Activated CD4-positive, alpha-beta T cell treated with anti-CD3 and anti-CD28 coated beads, Interleukin-2, amount 10 ng/mL, durations not matched to agents 7 days and 5 days (primary cell): Measurements from ENCODE around the gene HOXD4. TPM values are rescaled to one million over a fixed set of nuclear protein-coding genes. Genes with fewer than 3 reads are reported as not detected.

Experiments
- CTCF ChIA-PET: fragments of 350-600 bp; sonication (Branson Sonifier 250); formaldehyde crosslinking; loops from one replicate; lab custom pipeline; 2021; ENCODE audit warnings: antibody characterized with exemption; lab: Charles Lee
- POLR2A ChIA-PET: fragments of 350-600 bp; sonication (Branson Sonifier 250); formaldehyde crosslinking; loops from one replicate; lab custom pipeline; 2021; ENCODE audit warnings: antibody characterized with exemption; lab: Charles Lee
- DNase-seq: peaks from one replicate; pipeline ENCODE4 v3.0.0-alpha.2; 2020
- H3K27ac Mint-ChIP-seq: one replicate; pipeline ENCODE4 v1.8.0; 2021; ENCODE audit warnings: mild to moderate bottlenecking, moderate library complexity, mixed read lengths
- H3K27me3 Mint-ChIP-seq: one replicate; pipeline ENCODE4 v1.8.0; 2021; ENCODE audit warnings: mixed read lengths
- H3K36me3 Mint-ChIP-seq: one replicate; pipeline ENCODE4 v1.8.0; 2021; ENCODE audit warnings: low read depth, mixed read lengths
- H3K4me1 Mint-ChIP-seq: one replicate; pipeline ENCODE4 v1.8.0; 2021; ENCODE audit warnings: mixed read lengths
- H3K4me3 Mint-ChIP-seq: one replicate; pipeline ENCODE4 v1.8.0; 2021; ENCODE audit warnings: mild to moderate bottlenecking, moderate library complexity, mixed read lengths
- H3K9me3 Mint-ChIP-seq: one replicate; pipeline ENCODE4 v1.8.0; 2021; ENCODE audit warnings: mixed read lengths
- total RNA-seq, 2 experiments: library from RNA; stranded (reverse); gene quantifications; one replicate each; pipeline ENCODE4 v1.2.3, GENCODE V29; 2021

HOXD4 gene
- total RNA-seq, 2 experiments from 2014 or later, result not detected

DNA sequence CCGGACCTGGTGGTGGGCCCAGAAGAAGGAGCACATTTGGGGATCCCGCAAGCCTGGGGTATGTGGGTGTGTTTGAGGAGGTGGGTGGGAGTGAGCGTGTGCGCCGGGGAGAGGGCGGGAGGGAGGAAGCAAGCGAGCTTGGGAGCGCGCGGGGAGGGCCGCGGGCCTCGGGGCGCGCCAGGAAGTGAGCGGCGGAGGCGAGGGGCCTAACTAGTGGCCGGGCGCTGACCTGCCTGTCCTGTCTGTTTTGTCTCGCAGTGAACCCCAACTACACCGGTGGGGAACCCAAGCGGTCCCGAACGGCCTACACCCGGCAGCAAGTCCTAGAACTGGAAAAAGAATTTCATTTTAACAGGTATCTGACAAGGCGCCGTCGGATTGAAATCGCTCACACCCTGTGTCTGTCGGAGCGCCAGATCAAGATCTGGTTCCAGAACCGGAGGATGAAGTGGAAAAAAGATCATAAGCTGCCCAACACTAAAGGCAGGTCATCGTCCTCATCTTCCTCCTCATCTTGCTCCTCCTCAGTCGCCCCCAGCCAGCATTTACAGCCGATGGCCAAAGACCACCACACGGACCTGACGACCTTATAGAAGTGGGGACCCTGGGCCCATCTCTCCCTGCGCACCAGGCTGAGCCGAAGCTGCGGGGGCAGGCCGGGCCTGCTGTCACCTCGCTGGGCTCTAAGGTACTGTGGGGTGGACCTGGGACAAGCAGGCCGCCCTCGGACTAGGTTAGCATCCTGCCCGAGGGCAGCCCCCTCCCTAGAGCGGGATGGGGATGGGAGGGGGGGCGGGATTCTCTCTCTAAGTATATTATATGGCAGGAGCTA, 1.2 kb downstream of the HOXD4 start:
- Mint-ChIP-seq H3K27me3 (peaks cover 90% of the 10 kb centered on the region), H3K4me1 (peaks cover 3% of the 10 kb centered on the region), H3K9me3 (peaks cover 3% of the 10 kb centered on the region), H3K4me3 (no peak overlapping the region), H3K36me3 (peaks cover 2% of the 10 kb centered on the region), H3K27ac (no peak overlapping the region)
- no peak for DNase-seq
- POLR2A ChIA-PET, result no interaction called here
- CTCF ChIA-PET, result interaction anchor here (1.3 kb wide), 1 partner anchor 15 kb away, joined by 3 read pairs; no protein-coding TSS in a partner anchor

DNA sequence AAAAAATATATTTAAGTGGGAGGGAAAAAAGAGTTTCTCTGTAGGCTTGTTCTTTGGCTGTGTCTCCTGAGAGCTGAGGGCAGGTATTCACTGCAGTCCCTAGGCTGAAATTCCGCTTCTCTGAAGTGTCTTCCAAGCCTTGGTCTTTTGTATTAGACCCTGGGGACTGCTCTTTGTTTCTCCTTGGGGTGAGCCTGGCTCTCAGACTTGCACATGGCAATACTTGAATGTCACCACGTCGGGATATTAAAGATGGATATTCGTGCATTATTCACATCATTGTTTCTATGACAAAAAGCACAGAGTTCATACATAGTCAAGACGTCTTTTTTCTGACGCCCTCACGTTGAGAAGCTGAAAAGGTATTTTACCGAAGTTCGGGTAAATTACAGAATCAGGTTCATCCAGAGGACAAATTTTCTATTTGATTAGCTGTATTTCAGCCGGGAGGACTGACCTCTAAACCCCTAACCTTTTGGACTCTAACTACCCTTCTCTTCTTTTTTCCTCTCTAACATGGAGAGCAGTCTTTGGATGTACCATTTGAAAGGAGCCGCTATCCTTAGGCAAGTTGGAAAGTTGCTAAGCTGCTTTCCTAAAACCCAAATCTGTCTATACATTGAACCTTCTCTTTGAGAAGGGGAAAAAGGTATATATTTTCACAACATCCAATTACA, 3.4 kb downstream of the HOXD4 start:
- peaks cover 2% of the 10 kb centered on the region for H3K36me3 Mint-ChIP-seq
- H3K4me3 Mint-ChIP-seq, result no peak overlapping the region
- ChIA-PET POLR2A (no interaction called here), CTCF (interaction anchor here (0.7 to 2.2 kb wide), 2 partner anchors 14 to 22 kb away, joined by 3 to 11 read pairs; no protein-coding TSS in a partner anchor)
- no peak for DNase-seq
- H3K27me3 Mint-ChIP-seq, result peaks cover 88% of the 10 kb centered on the region
- peaks cover 6% of the 10 kb centered on the region for H3K4me1 Mint-ChIP-seq
- H3K27ac Mint-ChIP-seq, result no peak overlapping the region
- H3K9me3 Mint-ChIP-seq, result peaks cover 3% of the 10 kb centered on the region

DNA sequence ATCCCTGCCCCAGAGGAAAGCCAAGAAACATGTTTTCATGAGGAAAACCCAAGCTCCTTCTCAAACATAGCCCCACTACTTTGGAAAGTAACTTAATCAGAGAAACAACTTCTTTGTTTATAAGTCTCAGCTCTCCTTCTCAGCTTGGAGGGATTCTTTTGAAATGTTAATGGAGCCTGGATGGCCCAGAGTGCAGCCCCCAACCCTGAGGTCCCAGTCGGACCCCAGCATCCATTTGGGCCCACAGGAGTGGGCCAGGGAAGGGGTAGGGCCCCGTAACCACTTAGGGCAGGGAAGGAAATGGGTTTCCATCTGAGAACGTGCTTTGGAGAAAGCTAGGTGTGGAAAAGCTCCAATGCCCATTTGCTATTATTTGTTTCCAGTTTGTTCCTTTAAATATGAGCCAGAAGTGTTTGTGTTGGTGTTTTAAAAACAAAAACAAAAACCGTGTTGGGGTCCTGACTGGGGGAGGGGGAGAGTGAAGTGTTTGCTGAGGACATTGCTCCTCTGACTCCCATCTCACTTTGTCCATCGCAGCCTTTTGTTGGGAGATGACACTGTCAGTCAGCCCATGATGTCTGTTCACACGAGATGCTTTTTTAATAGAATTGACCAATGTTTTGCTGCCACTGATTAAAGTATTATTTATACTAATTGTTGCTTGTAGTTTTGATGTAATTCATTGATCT, 4.2 kb downstream of the HOXD4 start:
- Mint-ChIP-seq H3K27ac (no peak overlapping the region), H3K36me3 (peaks cover 2% of the 10 kb centered on the region), H3K4me1 (peaks cover 6% of the 10 kb centered on the region), H3K4me3 (no peak overlapping the region), H3K27me3 (peaks cover 86% of the 10 kb centered on the region), H3K9me3 (peaks cover under 1% of the 10 kb centered on the region)
- no peak for DNase-seq
- CTCF ChIA-PET, result interaction anchor here (0.9 to 2.2 kb wide), 4 partner anchors 15 to 38 kb away, joined by 3 to 11 read pairs (median 4); no protein-coding TSS in a partner anchor
- POLR2A ChIA-PET, result no interaction called here

DNA sequence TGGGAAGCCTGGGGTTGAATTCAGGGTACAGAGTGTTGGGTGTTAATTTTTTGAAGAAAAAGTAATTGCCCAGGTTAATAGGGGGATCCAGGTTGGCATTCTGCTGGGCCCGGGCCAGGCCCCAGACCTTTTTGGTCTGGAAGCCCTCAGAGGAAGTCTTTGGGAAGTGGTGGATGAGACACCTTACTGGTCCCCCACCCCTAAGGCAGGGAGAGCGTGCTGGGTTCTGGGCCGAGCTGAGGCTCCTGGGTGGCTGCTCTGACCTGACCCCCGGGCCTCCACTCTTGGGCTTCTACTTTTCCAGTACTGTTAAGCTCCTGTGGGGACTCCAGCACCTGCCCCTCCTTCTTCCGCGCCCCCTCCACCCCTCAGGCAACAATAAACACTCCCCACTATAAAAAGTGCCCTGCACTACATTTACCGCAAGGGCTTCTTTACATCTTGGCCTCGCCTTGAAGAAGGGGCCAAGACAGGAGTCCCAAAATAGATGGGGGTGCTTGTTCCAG, 5.0 kb downstream of the HOXD4 start:
- CTCF ChIA-PET, result interaction anchor here (0.9 to 2.2 kb wide), 4 partner anchors 16 to 39 kb away, joined by 3 to 11 read pairs (median 4); no protein-coding TSS in a partner anchor
- DNase-seq, result no peak
- Mint-ChIP-seq H3K9me3 (no peaks in the 10 kb centered on the region), H3K4me1 (peaks cover 6% of the 10 kb centered on the region), H3K36me3 (peaks cover 5% of the 10 kb centered on the region), H3K4me3 (no peak overlapping the region), H3K27me3 (peaks cover 85% of the 10 kb centered on the region), H3K27ac (no peak overlapping the region)
- POLR2A ChIA-PET, result no interaction called here

DNA sequence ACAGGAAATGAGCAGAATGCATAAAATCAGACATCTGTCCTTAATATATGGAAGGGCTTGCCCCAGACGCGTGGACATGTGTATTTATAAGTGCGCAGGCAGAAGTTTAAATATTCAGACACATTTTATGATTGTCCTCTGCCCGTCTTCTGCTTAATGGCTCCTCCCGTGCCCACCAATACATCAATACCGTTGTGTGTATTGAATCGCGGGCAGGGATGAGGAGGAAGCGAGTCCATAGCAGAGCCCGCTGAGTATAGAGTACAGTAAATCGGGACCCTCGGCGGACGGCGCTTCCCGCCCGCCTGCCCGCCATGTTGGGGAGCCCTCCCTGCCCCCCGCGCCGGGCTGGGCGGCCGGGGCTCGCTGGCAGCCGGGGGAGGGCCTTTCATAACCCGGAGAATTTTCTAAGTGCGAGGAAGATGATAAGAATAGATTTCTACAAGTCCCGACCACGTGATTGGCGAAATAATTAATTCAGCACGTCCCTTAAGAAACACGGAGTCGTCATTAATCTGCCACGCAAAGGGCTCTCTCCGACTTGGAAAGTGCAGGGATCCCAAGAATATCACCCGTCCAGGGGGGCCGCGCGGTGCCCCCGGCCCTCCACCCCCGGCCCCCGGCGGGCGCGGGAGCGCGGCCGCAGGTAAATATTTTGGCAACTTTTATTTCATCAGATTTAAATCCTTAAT, 5.6 kb downstream of the HOXD4 start, which contains the start of gene HOXD3:
HOXD3 (plus strand) TSS at position 501 of the 692 bp plus-strand sequence. CDS start 11,808 bp downstream, outside the sequence.
- peaks cover 87% of the 10 kb centered on the region for H3K27me3 Mint-ChIP-seq
- POLR2A ChIA-PET, result no interaction called here

DNA sequence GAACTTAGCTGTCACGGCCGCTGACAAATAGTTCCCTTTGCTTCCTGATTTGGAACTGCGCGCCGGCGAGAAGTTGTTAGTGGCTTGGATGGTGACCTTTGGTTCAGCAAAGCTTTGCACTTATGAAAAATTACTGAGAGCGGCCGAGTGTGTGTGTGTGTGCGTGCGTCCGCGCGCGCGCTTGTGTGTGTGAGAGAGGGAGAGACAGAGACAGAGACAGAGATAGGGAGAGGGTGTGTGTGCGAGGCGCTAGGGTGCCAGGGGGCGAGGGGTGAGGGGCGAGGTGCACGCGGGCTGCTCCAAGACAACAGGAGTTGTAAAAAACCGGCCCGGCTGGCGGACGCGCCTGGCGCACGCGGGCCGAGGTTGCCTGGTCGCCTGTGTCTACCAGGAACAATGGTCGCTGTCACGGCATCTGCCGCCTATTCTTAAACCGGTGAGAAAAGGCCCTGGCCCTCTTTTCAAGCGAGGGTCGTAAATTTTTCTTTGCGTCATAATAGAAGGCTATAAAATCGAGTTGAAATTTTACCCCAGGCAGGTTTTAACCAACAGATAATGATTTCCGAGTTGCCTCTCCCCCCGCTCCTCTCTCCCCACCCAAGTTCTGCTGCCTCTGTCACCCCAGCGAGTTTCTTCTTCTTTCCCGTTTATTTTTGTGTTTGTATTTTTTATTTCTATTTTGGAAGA, 6.3 kb downstream of the HOXD4 start:
- Mint-ChIP-seq H3K4me3 (peak overlapping the region; percentile 43), H3K9me3 (no peaks in the 10 kb centered on the region), H3K27me3 (peaks cover 87% of the 10 kb centered on the region), H3K4me1 (peaks cover 6% of the 10 kb centered on the region), H3K36me3 (peaks cover 5% of the 10 kb centered on the region), H3K27ac (peak overlapping the region; percentile 63)
- ChIA-PET POLR2A (no interaction called here), CTCF (interaction anchor here (0.9 to 1.3 kb wide), 3 partner anchors 31 to 82 kb away, joined by 3 to 4 read pairs (median 3); no protein-coding TSS in a partner anchor)
- no peak for DNase-seq

More for the DNA sequence above, 5.6 kb downstream of the HOXD4 start, which contains the start of gene HOXD3:
- peak within 1 kb of the TSS; percentile 43 for H3K4me3 Mint-ChIP-seq
- H3K36me3 Mint-ChIP-seq, result peaks cover 5% of the 10 kb centered on the region
- CTCF ChIA-PET, result interaction anchor here (1.3 kb wide), 1 partner anchor 30 kb away, joined by 4 read pairs; no protein-coding TSS in a partner anchor
- peaks cover 6% of the 10 kb centered on the region for H3K4me1 Mint-ChIP-seq
- peak within 1 kb of the TSS; percentile 63 for H3K27ac Mint-ChIP-seq
- H3K9me3 Mint-ChIP-seq, result no peaks in the 10 kb centered on the region
- no peak for DNase-seq

DNA sequence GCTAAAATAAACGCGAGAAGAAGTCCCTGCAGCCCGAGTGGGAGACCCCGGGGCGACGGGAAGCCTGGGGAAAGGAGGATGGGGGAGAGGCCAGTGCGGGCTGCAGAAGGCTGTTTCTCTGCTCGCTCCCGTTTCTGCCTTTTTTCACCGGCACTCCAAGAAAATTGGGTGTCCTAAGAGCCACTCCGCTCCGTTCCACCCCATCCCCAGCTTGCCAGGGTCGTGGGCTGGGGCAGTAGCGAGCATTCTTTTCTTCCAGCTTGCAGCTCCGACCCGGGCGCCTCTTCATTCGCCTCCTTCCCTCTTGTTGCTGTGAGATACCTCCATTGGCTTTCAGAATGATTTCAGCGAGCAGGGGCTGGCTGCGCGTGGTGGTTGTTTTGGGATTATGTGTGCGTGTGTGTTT, 6.8 kb downstream of the HOXD4 start:
- no peak for DNase-seq
- Mint-ChIP-seq H3K4me3 (no peak overlapping the region), H3K4me1 (peaks cover 6% of the 10 kb centered on the region), H3K27ac (peak overlapping the region; percentile 63), H3K27me3 (peaks cover 86% of the 10 kb centered on the region), H3K36me3 (peaks cover 5% of the 10 kb centered on the region), H3K9me3 (no peaks in the 10 kb centered on the region)
- ChIA-PET CTCF (interaction anchor here (0.9 to 5.9 kb wide), 4 partner anchors 18 to 83 kb away, joined by 3 to 22 read pairs (median 4); no protein-coding TSS in a partner anchor), POLR2A (no interaction called here)

DNA sequence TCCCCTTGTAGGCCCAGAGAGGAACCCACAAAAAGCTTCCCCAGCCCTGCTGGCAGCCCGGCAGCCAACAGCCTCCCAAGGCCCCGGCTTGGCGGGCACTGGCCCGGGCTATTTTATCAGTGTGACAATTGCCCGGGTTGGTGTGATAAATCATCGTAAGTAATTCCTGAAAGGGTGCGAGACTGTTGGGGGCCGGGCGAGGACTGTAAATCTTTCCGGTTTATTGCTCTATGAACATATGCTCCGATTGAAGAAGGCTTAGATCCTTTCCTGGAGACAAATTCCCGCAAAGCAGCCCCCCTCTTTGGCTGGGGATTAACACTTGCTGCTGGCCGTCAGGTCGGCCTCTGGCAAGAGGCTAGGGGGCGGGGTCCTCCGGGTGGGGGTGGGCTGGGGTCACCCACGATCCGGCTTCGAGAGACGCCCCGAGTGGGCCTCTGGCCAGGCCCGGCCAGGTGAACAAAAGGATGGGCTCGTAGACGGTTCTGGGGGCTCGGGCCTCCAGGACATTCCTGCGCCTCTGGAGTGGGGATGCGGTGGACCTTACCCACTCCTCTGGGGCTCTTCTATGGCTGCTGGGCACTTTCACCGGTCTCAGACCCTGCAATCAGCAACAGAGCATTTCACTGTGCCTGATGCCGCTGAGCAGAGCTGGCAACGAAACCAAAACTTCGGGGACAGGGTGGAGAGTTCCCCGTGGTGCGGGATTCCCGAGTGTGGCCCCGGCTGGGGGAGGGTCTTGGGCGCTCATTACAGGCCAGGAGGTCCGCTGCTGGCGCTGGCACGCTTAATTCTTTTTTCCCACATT, 7.7 kb downstream of the HOXD4 start:
- peaks cover 5% of the 10 kb centered on the region for H3K36me3 Mint-ChIP-seq
- H3K9me3 Mint-ChIP-seq, result peaks cover 1% of the 10 kb centered on the region
- ChIA-PET POLR2A (no interaction called here), CTCF (interaction anchor here (0.6 to 5.9 kb wide), 6 partner anchors 9 to 84 kb away, joined by 3 to 22 read pairs (median 3); no protein-coding TSS in a partner anchor)
- peaks cover 86% of the 10 kb centered on the region for H3K27me3 Mint-ChIP-seq
- DNase-seq, result no peak
- H3K4me3 Mint-ChIP-seq, result no peak overlapping the region
- peaks cover 6% of the 10 kb centered on the region for H3K4me1 Mint-ChIP-seq
- peak overlapping the region; percentile 31 for H3K27ac Mint-ChIP-seq

DNA sequence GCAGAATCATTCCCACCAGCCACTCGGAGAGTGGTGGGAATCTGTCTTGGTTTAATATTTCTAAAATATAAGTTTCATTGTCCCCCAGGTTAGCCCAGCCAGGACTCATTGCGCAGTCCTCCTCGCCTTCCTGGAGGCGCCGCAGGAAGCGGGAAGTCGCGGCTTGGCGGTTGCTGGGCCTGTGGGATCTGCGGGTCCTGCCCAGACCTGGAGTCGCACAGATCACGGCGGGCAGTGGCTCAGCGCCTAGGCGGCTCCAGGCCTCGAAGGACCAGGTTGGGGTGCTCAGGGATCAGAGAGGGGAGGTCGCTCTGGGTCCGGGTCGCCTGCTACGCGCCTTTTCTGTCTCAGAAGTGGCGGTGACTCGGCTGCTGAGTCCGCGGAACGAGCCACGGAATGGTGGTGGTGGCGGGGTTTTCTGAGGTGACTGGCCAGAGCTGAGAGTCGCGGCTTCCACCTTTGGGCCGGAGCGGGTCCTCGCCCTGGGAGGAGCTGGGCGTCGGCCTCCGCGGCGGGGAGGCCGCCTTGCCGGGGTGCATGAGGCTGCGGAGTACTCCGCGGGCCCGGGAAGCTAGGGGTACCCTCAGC, 8.4 kb downstream of the HOXD4 start:
- ChIA-PET CTCF (interaction anchor here (0.9 to 5.9 kb wide), 4 partner anchors 14 to 69 kb away, joined by 3 to 22 read pairs (median 11); no protein-coding TSS in a partner anchor), POLR2A (no interaction called here)
- H3K9me3 Mint-ChIP-seq, result peaks cover 4% of the 10 kb centered on the region
- peaks cover 6% of the 10 kb centered on the region for H3K36me3 Mint-ChIP-seq
- H3K4me3 Mint-ChIP-seq, result no peak overlapping the region
- DNase-seq, result no peak
- peaks cover 9% of the 10 kb centered on the region for H3K4me1 Mint-ChIP-seq
- peaks cover 87% of the 10 kb centered on the region for H3K27me3 Mint-ChIP-seq
- peak overlapping the region; percentile 31 for H3K27ac Mint-ChIP-seq

DNA sequence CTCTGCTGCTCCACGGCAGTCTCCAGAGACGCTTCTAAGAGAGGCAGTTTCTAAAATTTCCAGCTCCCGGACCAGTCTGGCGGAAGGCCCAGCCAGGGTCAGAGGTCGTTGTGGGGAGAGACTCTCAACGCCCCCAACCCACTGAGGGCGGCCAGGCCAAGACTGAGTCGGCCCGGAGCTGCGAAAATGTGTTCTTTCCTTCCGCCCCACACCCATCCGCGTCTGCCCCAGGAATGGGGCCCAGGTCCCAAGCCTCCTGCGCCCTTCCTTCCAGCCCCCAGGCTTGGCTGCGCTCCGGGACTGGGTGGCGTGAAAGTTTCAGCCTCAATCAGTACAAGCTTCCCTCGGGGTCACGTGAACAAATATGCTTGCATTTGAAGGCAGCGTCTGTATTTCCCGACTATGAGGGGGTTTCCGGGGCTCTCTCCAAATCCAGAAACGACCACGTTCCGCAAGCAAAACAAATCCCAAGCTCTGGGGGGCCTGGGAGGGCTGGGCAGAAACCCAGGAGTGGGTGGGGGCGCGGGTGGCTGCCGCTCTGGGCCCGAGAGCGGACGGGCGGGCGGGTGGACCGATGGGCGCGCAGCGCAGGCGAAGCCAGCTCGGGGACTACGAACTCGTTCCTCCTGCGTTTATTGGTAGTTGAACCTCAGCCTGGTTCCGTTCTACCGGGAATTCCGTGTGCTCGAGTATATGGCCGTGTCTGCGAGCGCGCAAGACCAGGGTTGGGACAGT, 9.1 kb downstream of the HOXD4 start:
- Mint-ChIP-seq H3K36me3 (peaks cover 6% of the 10 kb centered on the region), H3K27me3 (peaks cover 87% of the 10 kb centered on the region), H3K27ac (peak overlapping the region; percentile 9), H3K4me1 (peaks cover 9% of the 10 kb centered on the region), H3K9me3 (peaks cover 4% of the 10 kb centered on the region), H3K4me3 (no peak overlapping the region)
- ChIA-PET CTCF (interaction anchor here (0.9 to 5.9 kb wide), 4 partner anchors 14 to 69 kb away, joined by 3 to 22 read pairs (median 11); no protein-coding TSS in a partner anchor), POLR2A (no interaction called here)
- no peak for DNase-seq
